ENCODE results near the gene SIK3. TPM values are rescaled to one million over a fixed set of nuclear protein-coding genes. Genes with fewer than 3 reads are reported as not detected.

SIK3 gene
- total and polyA plus RNA-seq, 12 donors, result 9.9 to 47.3 (median 36.5) TPM

GRCh38 chr11:116837231-116838091 is 260.8 kb downstream of the SIK3 start, which contains the start of gene APOA1:
Gene APOA1 (minus strand): TSS chr11:116837622. CDS start chr11:116837387, 235 bp downstream.
- peak in 3 of 8 donors; percentile 8 to 55 (median 14) for ATAC-seq
- peak in 1 of 2 donors; percentile 24 for DNase-seq
- Histone ChIP-seq H3K4me3 (peak within 1 kb of the TSS in 5 of 10 donors; percentile 42 to 53 (median 49)), H3K27ac (peak within 1 kb of the TSS; percentile 36 to 88 (median 83)), H3K9me3 (no peaks in the 10 kb centered on the region), H3K27me3 (no peaks in the 10 kb centered on the region), H3K4me1 (peaks cover 11 to 63% (median 38%) of the 10 kb centered on the region in 9 donors), H3K36me3 (peaks cover 0 to 1% (median 0%) of the 10 kb centered on the region in 9 donors)
- TF ChIP-seq, protein P1, sequence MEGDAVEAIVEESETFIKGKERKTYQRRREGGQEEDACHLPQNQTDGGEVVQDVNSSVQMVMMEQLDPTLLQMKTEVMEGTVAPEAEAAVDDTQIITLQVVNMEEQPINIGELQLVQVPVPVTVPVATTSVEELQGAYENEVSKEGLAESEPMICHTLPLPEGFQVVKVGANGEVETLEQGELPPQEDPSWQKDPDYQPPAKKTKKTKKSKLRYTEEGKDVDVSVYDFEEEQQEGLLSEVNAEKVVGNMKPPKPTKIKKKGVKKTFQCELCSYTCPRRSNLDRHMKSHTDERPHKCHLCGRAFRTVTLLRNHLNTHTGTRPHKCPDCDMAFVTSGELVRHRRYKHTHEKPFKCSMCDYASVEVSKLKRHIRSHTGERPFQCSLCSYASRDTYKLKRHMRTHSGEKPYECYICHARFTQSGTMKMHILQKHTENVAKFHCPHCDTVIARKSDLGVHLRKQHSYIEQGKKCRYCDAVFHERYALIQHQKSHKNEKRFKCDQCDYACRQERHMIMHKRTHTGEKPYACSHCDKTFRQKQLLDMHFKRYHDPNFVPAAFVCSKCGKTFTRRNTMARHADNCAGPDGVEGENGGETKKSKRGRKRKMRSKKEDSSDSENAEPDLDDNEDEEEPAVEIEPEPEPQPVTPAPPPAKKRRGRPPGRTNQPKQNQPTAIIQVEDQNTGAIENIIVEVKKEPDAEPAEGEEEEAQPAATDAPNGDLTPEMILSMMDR (IDR thresholded peaks at IDR 0.05), result no peak
- WGBS, 2 donors, result 55 to 57% methylated on average over 17 to 19 of the region's 19 CpGs
- intact Hi-C loops (cut with DNase I), result loop anchor here in 7 of 10 donors (2.0 to 5.0 kb wide), 5 partner anchors 35 to 49 kb away; partner anchors contain the start of genes APOA5 (in 5 of the 7) and ZPR1 (in 1 of the 7)

GRCh38 chr11:116836632-116836991 is 261.6 kb downstream of the SIK3 start:
- Histone ChIP-seq H3K9me3 (no peaks in the 10 kb centered on the region), H3K4me3 (peak overlapping the region in 5 of 10 donors; percentile 42 to 53 (median 49)), H3K27ac (peak overlapping the region; percentile 36 to 88 (median 83)), H3K36me3 (no peaks in the 10 kb centered on the region), H3K4me1 (peaks cover 11 to 63% (median 38%) of the 10 kb centered on the region in 9 donors), H3K27me3 (no peaks in the 10 kb centered on the region)
- WGBS, 2 donors, result 80 to 88% methylated on average over 7 of the region's 7 CpGs
- no peak for DNase-seq
- ATAC-seq, result no peak
- intact Hi-C loops (cut with DNase I), result loop anchor here in 7 of 10 donors (2.0 to 5.0 kb wide), 5 partner anchors 36 to 48 kb away; partner anchors contain the start of genes APOA5 (in 5 of the 7) and ZPR1 (in 1 of the 7)
- TF ChIP-seq, protein P1 (IDR thresholded peaks at IDR 0.05), result no peak

DNA sequence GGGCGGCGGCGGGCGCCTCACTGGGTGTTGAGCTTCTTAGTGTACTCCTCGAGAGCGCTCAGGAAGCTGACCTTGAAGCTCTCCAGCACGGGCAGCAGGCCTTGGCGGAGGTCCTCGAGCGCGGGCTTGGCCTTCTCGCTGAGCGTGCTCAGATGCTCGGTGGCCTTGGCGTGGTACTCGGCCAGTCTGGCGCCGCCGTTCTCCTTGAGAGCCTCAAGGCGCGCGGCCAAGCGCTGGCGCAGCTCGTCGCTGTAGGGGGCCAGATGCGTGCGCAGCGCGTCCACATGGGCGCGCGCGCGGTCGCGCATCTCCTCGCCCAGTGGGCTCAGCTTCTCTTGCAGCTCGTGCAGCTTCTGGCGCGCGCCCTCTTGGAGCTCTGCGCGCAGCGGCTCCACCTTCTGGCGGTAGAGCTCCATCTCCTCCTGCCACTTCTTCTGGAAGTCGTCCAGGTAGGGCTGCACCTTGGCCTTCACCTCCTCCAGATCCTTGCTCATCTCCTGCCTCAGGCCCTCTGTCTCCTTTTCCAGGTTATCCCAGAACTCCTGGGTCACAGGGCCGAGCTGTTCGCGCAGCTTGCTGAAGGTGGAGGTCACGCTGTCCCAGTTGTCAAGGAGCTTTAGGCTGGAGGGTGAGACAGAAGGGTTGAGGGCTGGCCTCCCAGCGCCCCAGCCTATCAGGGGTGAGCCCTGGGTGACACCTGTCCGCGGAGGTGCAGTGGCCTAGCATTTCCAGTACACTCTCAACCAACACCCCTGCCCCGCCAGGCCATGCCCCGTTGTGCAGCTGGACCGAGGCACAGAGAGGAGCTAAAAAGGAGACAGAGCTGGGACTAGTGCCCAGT is 262.2 kb downstream of the SIK3 start:
- H3K27me3 ChIP-seq, result no peaks in the 10 kb centered on the region
- peak overlapping the region in 9 of 10 donors; percentile 3 to 57 (median 46) for H3K4me3 ChIP-seq
- peak overlapping the region; percentile 36 to 88 (median 83) for H3K27ac ChIP-seq
- WGBS, 2 donors, result 9 to 11% methylated on average over 57 of the region's 57 CpGs
- TF ChIP-seq, protein P1 (IDR thresholded peaks at IDR 0.05), result peak; percentile 18 to 81 (median 57)
- H3K36me3 ChIP-seq, result no peaks in the 10 kb centered on the region
- H3K4me1 ChIP-seq, result peaks cover 11 to 63% (median 38%) of the 10 kb centered on the region in 9 donors
- intact Hi-C loops (cut with DNase I), result loop anchor here in 9 of 10 donors (1.0 to 5.0 kb wide), 6 partner anchors 36 to 47 kb away; partner anchors contain the start of genes APOA5 (in 7 of the 9) and ZPR1 (in 1 of the 9)
- DNase-seq, result peak; percentile 83 to 91
- peak; percentile 81 to 90 (median 86) for ATAC-seq
- H3K9me3 ChIP-seq, result no peaks in the 10 kb centered on the region
